Lung (tissue), 12 donors: ENCODE results near the gene ABCB4. TPM values are rescaled to one million over a fixed set of nuclear protein-coding genes. Genes with fewer than 3 reads are reported as not detected.
"Not testable (repeated sequence)": the region's sequence is repeated elsewhere in the genome, so short reads cannot be mapped to it uniquely, and the experiment has no call there.

Experiments used
- ATAC-seq: fragments of 200-7000 bp; cut with Tn5 transposase; one replicate; pipeline ENCODE4 v1.9.1; 2020; ENCODE audit warnings: moderate number of reproducible peaks; ENCODE audit not compliant: insufficient read depth, low FRiP score
- DNase-seq, 3 donors: peaks; one replicate each; pipeline ENCODE4 v3.0.0-alpha.2; 2013 to 2017
- H3K27ac ChIP-seq, 2 donors: one replicate each; pipeline ENCODE4 v1.5.1; 2013; ENCODE audit warnings: mild to moderate bottlenecking in 2 of 2, moderate library complexity in 2 of 2, control low read depth in 1 of 2, inconsistent platforms in 1 of 2, low read depth in 1 of 2, low read length in 1 of 2
- H3K27me3 ChIP-seq, 3 donors: one replicate each; pipeline ENCODE4 v1.5.1; 2013; ENCODE audit warnings: low read length in 2 of 3; ENCODE audit not compliant: control insufficient read depth in 3 of 3, insufficient read depth in 3 of 3
- H3K36me3 ChIP-seq, 4 donors: one replicate each; pipeline ENCODE4 v1.5.1; 2013; ENCODE audit warnings: low read length in 4 of 4, mild to moderate bottlenecking in 1 of 4, moderate library complexity in 1 of 4; ENCODE audit not compliant: control insufficient read depth in 4 of 4, insufficient read depth in 4 of 4
- H3K4me1 ChIP-seq, 5 donors: one replicate each; pipeline ENCODE4 v1.5.1; 2013; ENCODE audit warnings: low read length in 5 of 5, mild to moderate bottlenecking in 2 of 5, moderate library complexity in 1 of 5; ENCODE audit not compliant: control insufficient read depth in 5 of 5, insufficient read depth in 5 of 5
- H3K4me3 ChIP-seq: one replicate; pipeline ENCODE4 v1.5.1; 2013; ENCODE audit warnings: mild to moderate bottlenecking, control low read depth, moderate library complexity
- H3K9ac ChIP-seq, 2 donors: one replicate each; pipeline ENCODE4 v1.5.1; 2013; ENCODE audit warnings: low read length in 2 of 2, control low read depth in 1 of 2; ENCODE audit not compliant: insufficient read depth in 1 of 2
- H3K9me3 ChIP-seq, 4 donors: one replicate each; pipeline ENCODE4 v1.5.1; 2013; ENCODE audit warnings: low read length in 3 of 4, mild to moderate bottlenecking in 1 of 4, moderate library complexity in 1 of 4; ENCODE audit not compliant: control insufficient read depth in 4 of 4, insufficient read depth in 3 of 4
- whole genome bisulfite sequencing, 2 donors: extraction: QIAGEN DNeasy Blood & Tissue Kit; methylation state at CpG; one replicate each; pipeline ENCODE4 v1.1.7; 2013; 5-methylcytosine and 5-hydroxymethylcytosine counted together
- polyA plus RNA-seq, 2 donors: library from polyadenylated mRNA; stranded (reverse); fragments of 200-250 nt; gene quantifications; one replicate each; pipeline ENCODE4 v1.2.1, GENCODE V29; 2013
- total RNA-seq, 2 donors: library from RNA; depleted of rRNA in 1 of 2; stranded (reverse); fragments of >200 nt in 1 of 2; gene quantifications; one replicate each; pipeline ENCODE4 v1.2.1, GENCODE V29; 2014 to 2021
- TF ChIP-seq, protein P1 (sequence below): IDR thresholded peaks from 2 replicates; pipeline ENCODE4 v1.5.1; 2012; ENCODE audit warnings: mild to moderate bottlenecking; ENCODE audit errors: control extremely low read depth, extremely low read depth
- donor health status: control.
- donor health status: control.
- donor health status: Bipolar disorder and iron deficiency.
- donor health status: healthy.
- donor health status: DM: yes; HTN: yes; CAD: no.

Gene ABCB4
- total and polyA plus RNA-seq, 4 donors = 0.08 to 0.68 (median 0.33) TPM

- Histone ChIP-seq H3K4me1 (peaks cover 0 to 2% (median 0%) of the 10 kb centered on the region in 5 donors), H3K9me3 (no peaks in the 10 kb centered on the region), H3K9ac (no peak overlapping the region), H3K4me3 (no peak overlapping the region), H3K36me3 (no peaks in the 10 kb centered on the region), H3K27ac (no peak overlapping the region), H3K27me3 (no peaks in the 10 kb centered on the region)
- no peak for DNase-seq
- 84 to 86% methylated on average over 2 of the region's 2 CpGs for WGBS, 2 donors
- ATAC-seq = no peak
- TF ChIP-seq, protein P1, sequence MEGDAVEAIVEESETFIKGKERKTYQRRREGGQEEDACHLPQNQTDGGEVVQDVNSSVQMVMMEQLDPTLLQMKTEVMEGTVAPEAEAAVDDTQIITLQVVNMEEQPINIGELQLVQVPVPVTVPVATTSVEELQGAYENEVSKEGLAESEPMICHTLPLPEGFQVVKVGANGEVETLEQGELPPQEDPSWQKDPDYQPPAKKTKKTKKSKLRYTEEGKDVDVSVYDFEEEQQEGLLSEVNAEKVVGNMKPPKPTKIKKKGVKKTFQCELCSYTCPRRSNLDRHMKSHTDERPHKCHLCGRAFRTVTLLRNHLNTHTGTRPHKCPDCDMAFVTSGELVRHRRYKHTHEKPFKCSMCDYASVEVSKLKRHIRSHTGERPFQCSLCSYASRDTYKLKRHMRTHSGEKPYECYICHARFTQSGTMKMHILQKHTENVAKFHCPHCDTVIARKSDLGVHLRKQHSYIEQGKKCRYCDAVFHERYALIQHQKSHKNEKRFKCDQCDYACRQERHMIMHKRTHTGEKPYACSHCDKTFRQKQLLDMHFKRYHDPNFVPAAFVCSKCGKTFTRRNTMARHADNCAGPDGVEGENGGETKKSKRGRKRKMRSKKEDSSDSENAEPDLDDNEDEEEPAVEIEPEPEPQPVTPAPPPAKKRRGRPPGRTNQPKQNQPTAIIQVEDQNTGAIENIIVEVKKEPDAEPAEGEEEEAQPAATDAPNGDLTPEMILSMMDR = no peak
Observed at GRCh38 chr7:87463982-87464381, 11.5 kb downstream of the ABCB4 start.

- not testable (repeated sequence) for H3K27ac ChIP-seq, ATAC-seq, H3K27me3 ChIP-seq, H3K9me3 ChIP-seq, H3K4me1 ChIP-seq, H3K4me3 ChIP-seq, H3K9ac ChIP-seq, H3K36me3 ChIP-seq, DNase-seq
- WGBS, 2 donors = 94% methylated on average over 3 of the region's 3 CpGs
Observed at GRCh38 chr7:87460444-87460843, 15.0 kb downstream of the ABCB4 start.

GRCh38 chr7:87459941-87460340 lies 15.5 kb downstream of the ABCB4 start:
- WGBS, 2 donors = 94 to 97% methylated on average over 2 of the region's 2 CpGs
- Histone ChIP-seq H3K27me3 (no peaks in the 10 kb centered on the region), H3K36me3 (no peaks in the 10 kb centered on the region), H3K27ac (no peak overlapping the region), H3K9ac (no peak overlapping the region), H3K9me3 (no peaks in the 10 kb centered on the region), H3K4me1 (peaks cover 0 to 6% (median 0%) of the 10 kb centered on the region in 5 donors), H3K4me3 (no peak overlapping the region)
- ATAC-seq (no peak), DNase-seq (no peak)
- TF ChIP-seq, protein P1 = no peak

- H3K27ac ChIP-seq = no peak overlapping the region
- TF ChIP-seq, protein P1 = no peak
- H3K27me3 ChIP-seq = no peaks in the 10 kb centered on the region
- H3K9ac ChIP-seq = no peak overlapping the region
- H3K4me1 ChIP-seq = peaks cover 0 to 6% (median 0%) of the 10 kb centered on the region in 5 donors
- no peak for DNase-seq
- ATAC-seq = no peak
- no peaks in the 10 kb centered on the region for H3K9me3 ChIP-seq
- no peak overlapping the region for H3K4me3 ChIP-seq
- WGBS, 2 donors = 79% methylated on average over 3 of the region's 3 CpGs
- H3K36me3 ChIP-seq = no peaks in the 10 kb centered on the region
Observed at GRCh38 chr7:87458148-87458547, 17.3 kb downstream of the ABCB4 start.
